ENCODE data around the gene RNF222.

DNA sequence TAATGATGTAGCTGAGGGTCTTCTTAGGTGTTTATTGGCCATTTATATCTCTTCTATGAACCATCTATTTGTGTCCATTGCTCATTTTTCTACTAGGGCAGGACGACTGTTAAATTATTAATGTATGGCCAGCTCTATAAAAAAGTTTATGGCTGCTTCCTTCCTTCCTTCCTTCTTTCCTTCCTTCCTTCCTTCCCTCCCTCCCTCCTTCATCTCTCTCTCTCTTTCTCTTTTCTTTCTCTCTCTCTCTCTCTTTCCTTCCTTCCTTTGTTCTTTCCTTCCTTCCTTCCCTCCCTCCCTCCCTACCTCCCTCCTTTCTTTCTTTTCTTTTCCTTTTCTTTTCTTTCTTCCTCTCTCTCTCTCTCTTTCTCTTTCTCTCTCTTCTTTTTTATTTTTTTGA lies 20.8 kb upstream of the RNF222 start:
- no peak for TF ChIP-seq EZH2 (IDR thresholded peaks at IDR 0.05; ENCODE audit: low read length, missing control alignments)
- TF ChIP-seq, protein P1, sequence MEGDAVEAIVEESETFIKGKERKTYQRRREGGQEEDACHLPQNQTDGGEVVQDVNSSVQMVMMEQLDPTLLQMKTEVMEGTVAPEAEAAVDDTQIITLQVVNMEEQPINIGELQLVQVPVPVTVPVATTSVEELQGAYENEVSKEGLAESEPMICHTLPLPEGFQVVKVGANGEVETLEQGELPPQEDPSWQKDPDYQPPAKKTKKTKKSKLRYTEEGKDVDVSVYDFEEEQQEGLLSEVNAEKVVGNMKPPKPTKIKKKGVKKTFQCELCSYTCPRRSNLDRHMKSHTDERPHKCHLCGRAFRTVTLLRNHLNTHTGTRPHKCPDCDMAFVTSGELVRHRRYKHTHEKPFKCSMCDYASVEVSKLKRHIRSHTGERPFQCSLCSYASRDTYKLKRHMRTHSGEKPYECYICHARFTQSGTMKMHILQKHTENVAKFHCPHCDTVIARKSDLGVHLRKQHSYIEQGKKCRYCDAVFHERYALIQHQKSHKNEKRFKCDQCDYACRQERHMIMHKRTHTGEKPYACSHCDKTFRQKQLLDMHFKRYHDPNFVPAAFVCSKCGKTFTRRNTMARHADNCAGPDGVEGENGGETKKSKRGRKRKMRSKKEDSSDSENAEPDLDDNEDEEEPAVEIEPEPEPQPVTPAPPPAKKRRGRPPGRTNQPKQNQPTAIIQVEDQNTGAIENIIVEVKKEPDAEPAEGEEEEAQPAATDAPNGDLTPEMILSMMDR (conservative IDR thresholded peaks at IDR 0.05 in 1 of 2, IDR thresholded peaks at IDR 0.05 in 1 of 2; ENCODE audit: low read depth in 1 of 2, low read length in 2 of 2): no peak

Data from fibroblast of lung (primary cell).